ENCODE data around the gene CCDC50. TPM values are rescaled to one million over a fixed set of nuclear protein-coding genes. Genes with fewer than 3 reads are reported as not detected.

CCDC50 gene
- total and polyA plus RNA-seq, 4 donors: 23.4 to 119 (median 40.4) TPM

DNA sequence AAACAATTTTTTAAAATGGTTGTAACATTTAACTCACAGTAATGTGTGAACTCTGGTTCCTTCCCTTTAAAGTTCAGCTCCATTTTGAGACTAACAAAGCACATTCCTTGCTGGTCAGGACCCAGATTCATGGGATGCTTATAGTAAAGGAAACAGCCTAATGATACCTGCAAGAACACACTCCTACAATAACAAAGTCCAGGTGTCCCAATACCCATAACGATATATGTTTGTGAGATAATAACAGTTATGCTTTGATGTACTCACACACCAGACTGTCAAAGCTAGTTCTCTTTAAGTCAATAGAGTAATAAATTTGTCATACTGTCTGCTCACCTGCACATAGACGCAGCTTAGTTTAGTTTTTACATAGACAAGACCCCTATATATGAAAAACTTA is 15.9 kb upstream of the CCDC50 start:
- Histone ChIP-seq H3K9ac (ENCODE audit: insufficient read depth in 1 of 2, low read length in 2 of 2) (no peak overlapping the region), H3K27me3 (ENCODE audit: control insufficient read depth in 3 of 3, insufficient read depth in 3 of 3, low read length in 2 of 3) (no peaks in the 10 kb centered on the region), H3K4me3 (no peak overlapping the region), H3K36me3 (ENCODE audit: control insufficient read depth in 4 of 4, insufficient read depth in 4 of 4, low read length in 4 of 4) (no peaks in the 10 kb centered on the region), H3K27ac (ENCODE audit: low read depth in 1 of 2, low read length in 1 of 2) (no peak overlapping the region), H3K9me3 (ENCODE audit: control insufficient read depth in 4 of 4, insufficient read depth in 3 of 4, low read length in 3 of 4) (no peaks in the 10 kb centered on the region), H3K4me1 (ENCODE audit: control insufficient read depth in 5 of 5, insufficient read depth in 5 of 5, low read length in 5 of 5) (peaks cover 0 to 2% (median 0%) of the 10 kb centered on the region in 5 donors)
- no peak for ATAC-seq (ENCODE audit: insufficient read depth, low FRiP score)
- TF ChIP-seq, protein P1, sequence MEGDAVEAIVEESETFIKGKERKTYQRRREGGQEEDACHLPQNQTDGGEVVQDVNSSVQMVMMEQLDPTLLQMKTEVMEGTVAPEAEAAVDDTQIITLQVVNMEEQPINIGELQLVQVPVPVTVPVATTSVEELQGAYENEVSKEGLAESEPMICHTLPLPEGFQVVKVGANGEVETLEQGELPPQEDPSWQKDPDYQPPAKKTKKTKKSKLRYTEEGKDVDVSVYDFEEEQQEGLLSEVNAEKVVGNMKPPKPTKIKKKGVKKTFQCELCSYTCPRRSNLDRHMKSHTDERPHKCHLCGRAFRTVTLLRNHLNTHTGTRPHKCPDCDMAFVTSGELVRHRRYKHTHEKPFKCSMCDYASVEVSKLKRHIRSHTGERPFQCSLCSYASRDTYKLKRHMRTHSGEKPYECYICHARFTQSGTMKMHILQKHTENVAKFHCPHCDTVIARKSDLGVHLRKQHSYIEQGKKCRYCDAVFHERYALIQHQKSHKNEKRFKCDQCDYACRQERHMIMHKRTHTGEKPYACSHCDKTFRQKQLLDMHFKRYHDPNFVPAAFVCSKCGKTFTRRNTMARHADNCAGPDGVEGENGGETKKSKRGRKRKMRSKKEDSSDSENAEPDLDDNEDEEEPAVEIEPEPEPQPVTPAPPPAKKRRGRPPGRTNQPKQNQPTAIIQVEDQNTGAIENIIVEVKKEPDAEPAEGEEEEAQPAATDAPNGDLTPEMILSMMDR (IDR thresholded peaks at IDR 0.05; ENCODE audit: control extremely low read depth, extremely low read depth): no peak
- DNase-seq: no peak
- 96 to 99% methylated on average over 2 of the region's 2 CpGs for WGBS, 2 donors

DNA sequence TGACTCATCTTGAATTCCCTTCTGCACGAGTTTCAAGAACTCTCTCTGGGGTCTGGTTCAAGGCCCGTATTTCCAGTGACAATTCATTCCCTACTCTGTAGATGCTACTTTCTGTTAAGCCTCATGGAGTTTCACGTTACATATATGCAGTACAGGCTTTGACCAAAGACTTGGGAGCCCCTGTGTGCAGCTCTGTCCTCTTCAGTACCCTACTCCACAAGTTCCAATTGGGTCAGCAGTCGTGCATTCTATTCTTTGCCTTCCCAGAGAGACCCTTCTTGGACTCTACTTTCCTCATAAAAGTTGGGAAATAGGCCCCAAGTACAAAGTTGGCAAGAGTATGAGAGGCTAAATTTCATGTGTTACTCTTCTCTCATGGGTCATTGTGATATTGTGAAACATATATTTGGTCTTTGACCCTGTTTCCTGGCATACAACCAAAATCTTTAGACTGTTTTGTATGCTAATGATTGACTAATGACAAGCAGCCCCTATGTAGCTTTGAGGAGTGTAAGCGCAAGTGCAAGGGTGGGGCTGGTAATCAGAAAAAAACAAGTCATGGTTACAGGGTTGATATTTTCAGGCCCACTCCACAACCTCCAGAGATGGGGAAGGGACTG is 15.0 kb upstream of the CCDC50 start:
- Histone ChIP-seq H3K9me3 (ENCODE audit: control insufficient read depth in 4 of 4, insufficient read depth in 3 of 4, low read length in 3 of 4) (no peaks in the 10 kb centered on the region), H3K27ac (ENCODE audit: low read depth in 1 of 2, low read length in 1 of 2) (no peak overlapping the region), H3K4me1 (ENCODE audit: control insufficient read depth in 5 of 5, insufficient read depth in 5 of 5, low read length in 5 of 5) (peaks cover 0 to 2% (median 0%) of the 10 kb centered on the region in 5 donors), H3K9ac (ENCODE audit: insufficient read depth in 1 of 2, low read length in 2 of 2) (no peak overlapping the region), H3K4me3 (no peak overlapping the region), H3K27me3 (ENCODE audit: control insufficient read depth in 3 of 3, insufficient read depth in 3 of 3, low read length in 2 of 3) (no peaks in the 10 kb centered on the region), H3K36me3 (ENCODE audit: control insufficient read depth in 4 of 4, insufficient read depth in 4 of 4, low read length in 4 of 4) (no peaks in the 10 kb centered on the region)
- TF ChIP-seq, protein P1 (IDR thresholded peaks at IDR 0.05; ENCODE audit: control extremely low read depth, extremely low read depth): no peak
- 80 to 86% methylated on average over 5 of the region's 5 CpGs for WGBS, 2 donors
- no peak for DNase-seq
- ATAC-seq (ENCODE audit: insufficient read depth, low FRiP score): no peak

DNA sequence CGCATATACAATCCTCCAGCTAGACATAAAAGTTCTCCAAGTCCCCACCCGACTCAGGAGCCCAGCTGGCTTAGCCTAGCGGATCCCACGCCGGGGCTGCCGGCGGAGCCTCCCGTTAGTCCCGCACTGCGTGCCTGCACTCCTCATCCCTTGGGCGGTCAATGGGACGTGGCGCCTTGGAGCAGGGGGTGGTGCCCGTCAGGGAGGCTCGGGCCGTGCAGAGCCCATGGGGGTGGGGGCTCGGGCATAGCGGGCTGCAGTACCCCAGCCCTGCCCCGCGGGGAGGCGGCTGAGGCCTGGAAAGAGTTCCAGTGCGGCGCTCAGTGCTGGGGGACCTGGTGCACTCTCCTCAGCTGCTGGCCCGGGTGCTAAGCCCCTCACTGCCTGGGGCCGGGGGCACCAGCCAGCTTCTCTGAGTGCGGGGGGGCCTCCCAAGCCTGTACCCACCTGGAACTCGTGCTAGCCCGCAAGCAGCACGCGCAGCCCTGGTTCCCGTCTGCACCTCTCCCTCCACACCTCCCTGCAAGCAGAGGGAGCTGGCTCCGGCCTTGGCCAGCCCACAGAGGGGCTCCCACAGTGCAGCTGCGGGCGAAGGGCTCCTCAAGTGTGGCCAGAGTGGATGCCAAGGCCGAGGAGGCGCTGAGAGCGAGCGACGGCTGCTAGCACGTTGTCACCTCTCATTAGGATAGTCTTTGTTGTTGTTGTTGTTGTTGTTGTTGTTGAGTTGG is 12.2 kb upstream of the CCDC50 start:
- Histone ChIP-seq H3K9ac (ENCODE audit: insufficient read depth in 1 of 2, low read length in 2 of 2) (no peak overlapping the region), H3K27ac (ENCODE audit: low read depth in 1 of 2, low read length in 1 of 2) (no peak overlapping the region), H3K9me3 (ENCODE audit: control insufficient read depth in 4 of 4, insufficient read depth in 3 of 4, low read length in 3 of 4) (no peaks in the 10 kb centered on the region), H3K36me3 (ENCODE audit: control insufficient read depth in 4 of 4, insufficient read depth in 4 of 4, low read length in 4 of 4) (no peaks in the 10 kb centered on the region), H3K4me3 (no peak overlapping the region), H3K27me3 (ENCODE audit: control insufficient read depth in 3 of 3, insufficient read depth in 3 of 3, low read length in 2 of 3) (no peaks in the 10 kb centered on the region), H3K4me1 (ENCODE audit: control insufficient read depth in 5 of 5, insufficient read depth in 5 of 5, low read length in 5 of 5) (peaks cover 0 to 2% (median 0%) of the 10 kb centered on the region in 5 donors)
- ATAC-seq (ENCODE audit: insufficient read depth, low FRiP score) (no peak), DNase-seq (no peak)
- TF ChIP-seq, protein P1 (IDR thresholded peaks at IDR 0.05; ENCODE audit: control extremely low read depth, extremely low read depth): no peak
- 95 to 97% methylated on average over 39 to 40 of the region's 40 CpGs for WGBS, 2 donors

Measured in lung (tissue), 12 donors.